Prostate gland (tissue), 2 donors: ENCODE measurements around the gene NFAM1.

Experiments used
- POLR2A ChIP-seq: fragments of 450-650 bp; IDR thresholded peaks from one replicate; pipeline ENCODE4 v1.6.1; 2016; ENCODE audit warnings: antibody characterized with exemption, mild to moderate bottlenecking
- TF ChIP-seq, protein P1 (sequence below), 4 experiments: fragments of 200-600 bp in 2 of 4; fragments of 450-650 bp in 2 of 4; sonication (generic) in 2 of 4; IDR thresholded peaks; 1 replicate in 3 of 4; 2 replicates in 1 of 4; pipeline ENCODE4 v1.5.1; 2016 to 2019; ENCODE audit warnings: antibody characterized with exemption in 4 of 4, mild to moderate bottlenecking in 2 of 4, moderate library complexity in 2 of 4

DNA sequence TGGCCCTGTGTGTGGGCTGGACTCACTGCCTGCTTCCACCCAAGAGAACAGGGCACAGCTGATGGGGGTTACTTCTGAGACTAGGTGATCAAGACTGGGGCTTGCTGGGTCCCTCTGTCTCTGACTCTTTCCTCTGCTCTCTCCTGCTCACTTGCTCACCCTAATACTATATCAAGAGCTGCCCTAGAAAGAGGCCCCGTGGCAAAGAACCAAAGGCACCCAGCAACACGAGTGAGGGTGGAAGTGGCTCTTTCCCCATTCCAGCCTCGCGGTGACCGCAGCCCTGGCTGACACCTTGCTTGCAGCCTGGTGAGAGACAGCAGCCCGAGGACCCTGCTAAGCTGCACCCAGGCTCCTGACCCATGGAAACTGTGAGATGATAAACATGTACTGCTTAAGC is 20.7 kb upstream of the NFAM1 start:
- TF ChIP-seq POLR2A, result no peak
- TF ChIP-seq, protein P1, sequence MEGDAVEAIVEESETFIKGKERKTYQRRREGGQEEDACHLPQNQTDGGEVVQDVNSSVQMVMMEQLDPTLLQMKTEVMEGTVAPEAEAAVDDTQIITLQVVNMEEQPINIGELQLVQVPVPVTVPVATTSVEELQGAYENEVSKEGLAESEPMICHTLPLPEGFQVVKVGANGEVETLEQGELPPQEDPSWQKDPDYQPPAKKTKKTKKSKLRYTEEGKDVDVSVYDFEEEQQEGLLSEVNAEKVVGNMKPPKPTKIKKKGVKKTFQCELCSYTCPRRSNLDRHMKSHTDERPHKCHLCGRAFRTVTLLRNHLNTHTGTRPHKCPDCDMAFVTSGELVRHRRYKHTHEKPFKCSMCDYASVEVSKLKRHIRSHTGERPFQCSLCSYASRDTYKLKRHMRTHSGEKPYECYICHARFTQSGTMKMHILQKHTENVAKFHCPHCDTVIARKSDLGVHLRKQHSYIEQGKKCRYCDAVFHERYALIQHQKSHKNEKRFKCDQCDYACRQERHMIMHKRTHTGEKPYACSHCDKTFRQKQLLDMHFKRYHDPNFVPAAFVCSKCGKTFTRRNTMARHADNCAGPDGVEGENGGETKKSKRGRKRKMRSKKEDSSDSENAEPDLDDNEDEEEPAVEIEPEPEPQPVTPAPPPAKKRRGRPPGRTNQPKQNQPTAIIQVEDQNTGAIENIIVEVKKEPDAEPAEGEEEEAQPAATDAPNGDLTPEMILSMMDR (IDR thresholded peaks at IDR 0.05), result no peak
